ENCODE measurements around the gene GNB1.

DNA sequence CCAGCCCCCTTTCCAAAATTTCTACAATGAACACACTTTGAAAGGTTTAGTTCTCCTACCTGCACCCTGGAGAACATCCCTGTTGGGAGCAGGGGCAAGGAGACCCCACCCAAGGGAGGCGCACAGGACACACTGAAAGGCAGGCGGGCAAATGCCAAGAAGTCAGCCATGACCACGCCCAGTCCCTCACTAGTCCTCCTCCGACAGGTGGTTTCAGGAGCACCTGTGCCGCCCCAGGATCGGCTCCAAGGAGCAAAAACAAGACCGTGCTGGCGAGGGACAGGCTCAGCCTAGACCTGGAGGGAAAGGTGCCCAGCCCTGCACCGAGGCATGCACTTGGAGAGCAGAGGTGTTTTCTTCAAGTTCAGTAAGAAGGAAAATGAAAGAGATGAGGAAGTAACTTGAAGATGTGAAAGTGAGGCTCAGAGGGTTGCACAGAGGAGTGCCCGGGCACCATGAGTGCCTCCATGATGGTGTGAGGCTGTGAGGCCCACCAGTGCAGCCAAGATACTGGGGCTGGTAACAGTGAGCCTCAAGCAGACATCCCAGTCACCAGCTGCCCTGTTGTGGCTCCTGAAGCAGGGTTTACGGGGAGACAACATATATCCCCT lies 93.1 kb downstream of the GNB1 start:
- TF ChIP-seq, protein P1, sequence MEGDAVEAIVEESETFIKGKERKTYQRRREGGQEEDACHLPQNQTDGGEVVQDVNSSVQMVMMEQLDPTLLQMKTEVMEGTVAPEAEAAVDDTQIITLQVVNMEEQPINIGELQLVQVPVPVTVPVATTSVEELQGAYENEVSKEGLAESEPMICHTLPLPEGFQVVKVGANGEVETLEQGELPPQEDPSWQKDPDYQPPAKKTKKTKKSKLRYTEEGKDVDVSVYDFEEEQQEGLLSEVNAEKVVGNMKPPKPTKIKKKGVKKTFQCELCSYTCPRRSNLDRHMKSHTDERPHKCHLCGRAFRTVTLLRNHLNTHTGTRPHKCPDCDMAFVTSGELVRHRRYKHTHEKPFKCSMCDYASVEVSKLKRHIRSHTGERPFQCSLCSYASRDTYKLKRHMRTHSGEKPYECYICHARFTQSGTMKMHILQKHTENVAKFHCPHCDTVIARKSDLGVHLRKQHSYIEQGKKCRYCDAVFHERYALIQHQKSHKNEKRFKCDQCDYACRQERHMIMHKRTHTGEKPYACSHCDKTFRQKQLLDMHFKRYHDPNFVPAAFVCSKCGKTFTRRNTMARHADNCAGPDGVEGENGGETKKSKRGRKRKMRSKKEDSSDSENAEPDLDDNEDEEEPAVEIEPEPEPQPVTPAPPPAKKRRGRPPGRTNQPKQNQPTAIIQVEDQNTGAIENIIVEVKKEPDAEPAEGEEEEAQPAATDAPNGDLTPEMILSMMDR (IDR thresholded peaks at IDR 0.05), result no peak
- TF ChIP-seq, protein P2, sequence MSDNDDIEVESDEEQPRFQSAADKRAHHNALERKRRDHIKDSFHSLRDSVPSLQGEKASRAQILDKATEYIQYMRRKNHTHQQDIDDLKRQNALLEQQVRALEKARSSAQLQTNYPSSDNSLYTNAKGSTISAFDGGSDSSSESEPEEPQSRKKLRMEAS (CRISPR knock-in tag; IDR thresholded peaks at IDR 0.05), result no peak
- TF ChIP-seq, protein P3, sequence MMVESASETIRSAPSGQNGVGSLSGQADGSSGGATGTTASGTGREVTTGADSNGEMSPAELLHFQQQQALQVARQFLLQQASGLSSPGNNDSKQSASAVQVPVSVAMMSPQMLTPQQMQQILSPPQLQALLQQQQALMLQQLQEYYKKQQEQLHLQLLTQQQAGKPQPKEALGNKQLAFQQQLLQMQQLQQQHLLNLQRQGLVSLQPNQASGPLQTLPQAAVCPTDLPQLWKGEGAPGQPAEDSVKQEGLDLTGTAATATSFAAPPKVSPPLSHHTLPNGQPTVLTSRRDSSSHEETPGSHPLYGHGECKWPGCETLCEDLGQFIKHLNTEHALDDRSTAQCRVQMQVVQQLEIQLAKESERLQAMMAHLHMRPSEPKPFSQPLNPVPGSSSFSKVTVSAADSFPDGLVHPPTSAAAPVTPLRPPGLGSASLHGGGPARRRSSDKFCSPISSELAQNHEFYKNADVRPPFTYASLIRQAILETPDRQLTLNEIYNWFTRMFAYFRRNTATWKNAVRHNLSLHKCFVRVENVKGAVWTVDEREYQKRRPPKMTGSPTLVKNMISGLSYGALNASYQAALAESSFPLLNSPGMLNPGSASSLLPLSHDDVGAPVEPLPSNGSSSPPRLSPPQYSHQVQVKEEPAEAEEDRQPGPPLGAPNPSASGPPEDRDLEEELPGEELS (CRISPR knock-in tag; IDR thresholded peaks at IDR 0.05), result no peak
- TF ChIP-seq, protein P4, sequence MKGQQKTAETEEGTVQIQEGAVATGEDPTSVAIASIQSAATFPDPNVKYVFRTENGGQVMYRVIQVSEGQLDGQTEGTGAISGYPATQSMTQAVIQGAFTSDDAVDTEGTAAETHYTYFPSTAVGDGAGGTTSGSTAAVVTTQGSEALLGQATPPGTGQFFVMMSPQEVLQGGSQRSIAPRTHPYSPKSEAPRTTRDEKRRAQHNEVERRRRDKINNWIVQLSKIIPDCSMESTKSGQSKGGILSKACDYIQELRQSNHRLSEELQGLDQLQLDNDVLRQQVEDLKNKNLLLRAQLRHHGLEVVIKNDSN (CRISPR knock-in tag; IDR thresholded peaks at IDR 0.05), result no peak

All from WTC11 (cell line).